ENCODE results near the gene CDHR1. TPM values are rescaled to one million over a fixed set of nuclear protein-coding genes. Genes with fewer than 3 reads are reported as not detected.

Gene CDHR1
- total and polyA plus RNA-seq, 2 of the 8 experiments (the other 6 are each of a cell fraction or from before 2014, with no cell fraction given) = 3.9 to 10.5 TPM

DNA sequence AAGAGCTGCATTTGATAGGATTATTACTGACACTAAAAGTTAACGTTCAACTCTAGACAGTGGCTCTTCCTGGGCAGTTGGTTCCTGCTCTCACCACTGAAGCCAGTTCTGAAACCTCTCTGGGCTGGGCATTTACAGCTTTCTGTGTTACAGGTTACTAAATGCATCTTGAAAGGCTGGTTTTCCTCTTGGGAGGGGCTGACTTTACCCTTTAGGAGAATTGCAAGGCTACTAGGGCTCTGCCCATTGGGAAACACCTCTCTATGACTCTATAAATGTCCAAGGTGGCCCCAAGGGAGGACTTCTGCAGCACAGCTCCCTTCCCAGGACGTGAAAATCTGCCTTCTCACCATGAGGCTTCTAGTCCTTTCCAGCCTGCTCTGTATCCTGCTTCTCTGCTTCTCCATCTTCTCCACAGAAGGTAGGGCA, 20.8 kb upstream of the CDHR1 start, which contains the start of gene GPR15LG (continued):
- TF ChIP-seq, protein P1, sequence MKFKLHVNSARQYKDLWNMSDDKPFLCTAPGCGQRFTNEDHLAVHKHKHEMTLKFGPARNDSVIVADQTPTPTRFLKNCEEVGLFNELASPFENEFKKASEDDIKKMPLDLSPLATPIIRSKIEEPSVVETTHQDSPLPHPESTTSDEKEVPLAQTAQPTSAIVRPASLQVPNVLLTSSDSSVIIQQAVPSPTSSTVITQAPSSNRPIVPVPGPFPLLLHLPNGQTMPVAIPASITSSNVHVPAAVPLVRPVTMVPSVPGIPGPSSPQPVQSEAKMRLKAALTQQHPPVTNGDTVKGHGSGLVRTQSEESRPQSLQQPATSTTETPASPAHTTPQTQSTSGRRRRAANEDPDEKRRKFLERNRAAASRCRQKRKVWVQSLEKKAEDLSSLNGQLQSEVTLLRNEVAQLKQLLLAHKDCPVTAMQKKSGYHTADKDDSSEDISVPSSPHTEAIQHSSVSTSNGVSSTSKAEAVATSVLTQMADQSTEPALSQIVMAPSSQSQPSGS (IDR thresholded peaks at IDR 0.05; ENCODE audit: low read length) = no peak
- TF ChIP-seq TBP (IDR thresholded peaks at IDR 0.05; ENCODE audit: low read depth, low read length) (no peak), NANOG (IDR thresholded peaks at IDR 0.05; ENCODE audit: insufficient read depth, low read depth, low read length, poor library complexity, severe bottlenecking) (no peak)

Data from H1 (cell line).